Breast epithelium (tissue), 4 donors: ENCODE results near the gene CAPN9. TPM values are rescaled to one million over a fixed set of nuclear protein-coding genes. Genes with fewer than 3 reads are reported as not detected.

ENCODE experiments used
- DNase-seq, 2 donors: peaks; one replicate each; pipeline ENCODE4 v3.0.0-alpha.2; 2019; ENCODE audit warnings: low spot score in 2 of 2
- H3K27ac ChIP-seq, 2 donors: fragments of 200-600 bp; sonication (generic) in 1 of 2; one replicate each; pipeline ENCODE4 v1.5.1; 2016 to 2019; ENCODE audit warnings: mild to moderate bottlenecking in 1 of 2
- H3K27me3 ChIP-seq, 2 donors: fragments of 200-600 bp; sonication (generic) in 1 of 2; one replicate each; pipeline versions ENCODE4 v1.5.1 to v1.6.0; 2017 to 2019; ENCODE audit warnings: control low read depth in 1 of 2, mild to moderate bottlenecking in 1 of 2
- H3K36me3 ChIP-seq: fragments of 200-600 bp; one replicate; pipeline ENCODE4 v1.5.1; 2019
- H3K4me1 ChIP-seq, 2 donors: fragments of 200-600 bp; sonication (generic); one replicate each; pipeline ENCODE4 v1.5.1; 2016 to 2019; ENCODE audit warnings: control low read depth in 1 of 2
- H3K4me3 ChIP-seq, 3 donors: fragments of 200-600 bp; sonication (generic); 1 replicate in 2 of 3; 2 replicates in 1 of 3; pipeline ENCODE4 v1.5.1; 2016 to 2019; ENCODE audit warnings: mild to moderate bottlenecking in 3 of 3, moderate library complexity in 2 of 3
- H3K9me3 ChIP-seq, 2 donors: fragments of 200-600 bp; sonication (generic) in 1 of 2; one replicate each; pipeline ENCODE4 v1.5.1; 2016 to 2019; ENCODE audit warnings: control low read depth in 1 of 2
- POLR2A ChIP-seq: fragments of 450-650 bp; IDR thresholded peaks from one replicate; pipeline ENCODE4 v1.6.1; 2016; ENCODE audit warnings: antibody characterized with exemption, mild to moderate bottlenecking, moderate library complexity
- POLR2AphosphoS5 ChIP-seq, 3 donors: sonication (generic); formaldehyde crosslinking; IDR thresholded peaks; one replicate each; pipeline ENCODE4 v1.6.1; 2017; ENCODE audit warnings: antibody characterized with exemption in 3 of 3
- intact Hi-C: fragments of 100-400 bp; cut with DNase I; formaldehyde crosslinking; loops from one replicate; pipeline ENCODE4 v1.15.1; 2023; ENCODE audit warnings: low total_unique reads
- total RNA-seq, 3 donors: library from RNA; depleted of rRNA; stranded (reverse); fragments of >200 nt; gene quantifications; one replicate each; pipeline ENCODE4 v1.1.0, GENCODE V29; 2016
- TF ChIP-seq, protein P1 (sequence below), 3 donors: fragments of 450-650 bp; IDR thresholded peaks; one replicate each; pipeline ENCODE4 v1.5.1; 2016 to 2017; ENCODE audit warnings: antibody characterized with exemption in 3 of 3, mild to moderate bottlenecking in 3 of 3, moderate library complexity in 3 of 3

Gene CAPN9
- total RNA-seq, 3 donors from 2014 or later, result 2.3 TPM; not detected in 2

DNA sequence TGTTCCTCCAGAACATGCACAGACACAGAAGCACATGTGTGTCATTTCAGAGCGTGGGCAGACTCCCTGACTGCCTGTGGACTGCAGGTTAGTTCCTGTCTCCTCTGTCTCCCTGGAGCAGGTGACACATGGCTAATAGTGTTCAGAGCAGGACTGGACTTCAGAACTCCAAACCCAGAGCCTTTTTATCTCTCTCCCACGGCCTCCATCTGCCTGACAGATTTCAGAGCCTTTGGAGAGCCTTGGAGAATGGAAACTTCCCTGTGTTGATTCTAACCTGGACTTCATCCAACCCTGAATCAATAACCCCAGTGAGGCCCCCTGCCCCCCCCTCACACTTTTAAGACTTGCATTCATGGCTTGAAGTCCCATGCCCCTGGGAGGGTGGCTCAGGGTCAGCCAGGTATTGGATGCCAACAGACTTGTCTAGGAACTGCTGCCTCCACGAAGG lies 76.8 kb downstream of the CAPN9 start:
- H3K27me3 ChIP-seq, result no peaks in the 10 kb centered on the region
- TF ChIP-seq, protein P1, sequence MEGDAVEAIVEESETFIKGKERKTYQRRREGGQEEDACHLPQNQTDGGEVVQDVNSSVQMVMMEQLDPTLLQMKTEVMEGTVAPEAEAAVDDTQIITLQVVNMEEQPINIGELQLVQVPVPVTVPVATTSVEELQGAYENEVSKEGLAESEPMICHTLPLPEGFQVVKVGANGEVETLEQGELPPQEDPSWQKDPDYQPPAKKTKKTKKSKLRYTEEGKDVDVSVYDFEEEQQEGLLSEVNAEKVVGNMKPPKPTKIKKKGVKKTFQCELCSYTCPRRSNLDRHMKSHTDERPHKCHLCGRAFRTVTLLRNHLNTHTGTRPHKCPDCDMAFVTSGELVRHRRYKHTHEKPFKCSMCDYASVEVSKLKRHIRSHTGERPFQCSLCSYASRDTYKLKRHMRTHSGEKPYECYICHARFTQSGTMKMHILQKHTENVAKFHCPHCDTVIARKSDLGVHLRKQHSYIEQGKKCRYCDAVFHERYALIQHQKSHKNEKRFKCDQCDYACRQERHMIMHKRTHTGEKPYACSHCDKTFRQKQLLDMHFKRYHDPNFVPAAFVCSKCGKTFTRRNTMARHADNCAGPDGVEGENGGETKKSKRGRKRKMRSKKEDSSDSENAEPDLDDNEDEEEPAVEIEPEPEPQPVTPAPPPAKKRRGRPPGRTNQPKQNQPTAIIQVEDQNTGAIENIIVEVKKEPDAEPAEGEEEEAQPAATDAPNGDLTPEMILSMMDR (IDR thresholded peaks at IDR 0.05), result no peak
- TF ChIP-seq POLR2A (no peak), POLR2AphosphoS5 (IDR thresholded peaks at IDR 0.05) (no peak)
- H3K36me3 ChIP-seq, result no peaks in the 10 kb centered on the region
- peaks cover 8 to 12% of the 10 kb centered on the region in 2 donors for H3K4me1 ChIP-seq
- intact Hi-C loops, result no loop called here
- DNase-seq, result no peak
- no peaks in the 10 kb centered on the region for H3K9me3 ChIP-seq
- H3K4me3 ChIP-seq, result no peak overlapping the region
- peak overlapping the region; percentile 90 to 91 for H3K27ac ChIP-seq

DNA sequence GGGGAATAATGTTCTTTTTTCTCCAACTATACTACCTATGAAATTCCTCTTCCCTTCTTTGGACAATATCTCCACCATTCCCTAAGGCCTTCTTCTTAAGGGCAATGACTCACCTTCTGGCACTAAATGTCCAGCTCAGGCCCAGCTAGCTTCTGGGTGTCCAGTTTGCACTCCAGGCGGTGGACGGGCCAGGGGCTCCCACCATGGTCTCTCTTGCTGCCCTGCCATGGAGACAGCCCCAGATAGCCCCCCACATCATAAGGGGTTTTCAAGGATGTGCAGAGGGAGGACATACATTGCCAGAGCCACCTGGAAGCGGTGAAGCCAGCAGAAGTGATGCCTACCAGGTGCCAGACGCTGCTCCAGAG lies 77.3 kb downstream of the CAPN9 start:
- Histone ChIP-seq H3K27ac (peak overlapping the region; percentile 90 to 91), H3K4me1 (peaks cover 8 to 12% of the 10 kb centered on the region in 2 donors), H3K36me3 (no peaks in the 10 kb centered on the region), H3K27me3 (no peaks in the 10 kb centered on the region), H3K4me3 (no peak overlapping the region), H3K9me3 (no peaks in the 10 kb centered on the region)
- no peak for TF ChIP-seq POLR2A
- TF ChIP-seq, protein P1 (IDR thresholded peaks at IDR 0.05), result no peak
- no peak for TF ChIP-seq POLR2AphosphoS5 (IDR thresholded peaks at IDR 0.05)
- intact Hi-C loops, result no loop called here
- no peak for DNase-seq

DNA sequence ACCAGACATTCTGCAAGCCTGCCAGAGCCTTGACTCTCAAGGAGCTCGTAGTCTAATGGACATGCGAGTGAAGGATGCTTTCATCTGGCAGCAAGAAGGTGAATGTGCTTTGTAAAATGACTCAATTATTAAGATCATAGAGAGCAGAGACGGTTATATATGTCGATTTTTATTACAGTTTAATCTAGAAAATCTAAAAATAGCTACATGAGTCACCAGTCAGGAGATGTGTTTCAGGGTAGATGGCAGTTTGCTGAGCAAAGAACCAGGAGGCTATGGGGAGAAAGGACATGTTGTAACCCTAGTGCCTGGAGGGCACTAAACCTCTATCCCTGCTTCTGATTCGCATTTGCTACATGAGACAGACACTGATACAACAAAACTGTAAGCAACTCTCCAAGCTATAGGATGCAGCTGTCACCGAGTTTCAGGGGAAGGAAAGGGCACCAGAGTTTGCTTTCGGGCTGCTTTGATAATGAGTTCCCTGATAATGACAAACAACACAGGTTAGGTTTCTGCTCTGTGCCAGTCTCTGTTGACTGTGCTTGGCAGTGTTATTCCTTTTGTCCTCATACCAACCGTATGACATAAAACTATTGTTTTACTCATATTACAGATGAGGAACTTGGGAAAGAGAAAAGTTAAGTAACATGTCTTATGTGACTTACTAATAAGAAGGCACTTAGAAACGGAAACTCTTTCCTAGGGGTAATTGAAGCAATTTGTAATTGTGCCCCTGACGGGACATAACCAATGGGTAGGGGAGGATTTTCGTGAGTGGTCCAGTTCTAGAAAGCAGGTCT lies 77.9 kb downstream of the CAPN9 start:
- H3K4me3 ChIP-seq, result no peak overlapping the region
- H3K9me3 ChIP-seq, result no peaks in the 10 kb centered on the region
- no peaks in the 10 kb centered on the region for H3K36me3 ChIP-seq
- DNase-seq, result peak in 1 of 2 donors; percentile 58
- H3K27me3 ChIP-seq, result no peaks in the 10 kb centered on the region
- peak overlapping the region; percentile 90 to 91 for H3K27ac ChIP-seq
- intact Hi-C loops, result no loop called here
- H3K4me1 ChIP-seq, result peaks cover 8 to 12% of the 10 kb centered on the region in 2 donors
- TF ChIP-seq POLR2A (no peak), POLR2AphosphoS5 (IDR thresholded peaks at IDR 0.05) (peak in 1 of 3 donors; percentile 62)
- TF ChIP-seq, protein P1 (IDR thresholded peaks at IDR 0.05), result no peak

DNA sequence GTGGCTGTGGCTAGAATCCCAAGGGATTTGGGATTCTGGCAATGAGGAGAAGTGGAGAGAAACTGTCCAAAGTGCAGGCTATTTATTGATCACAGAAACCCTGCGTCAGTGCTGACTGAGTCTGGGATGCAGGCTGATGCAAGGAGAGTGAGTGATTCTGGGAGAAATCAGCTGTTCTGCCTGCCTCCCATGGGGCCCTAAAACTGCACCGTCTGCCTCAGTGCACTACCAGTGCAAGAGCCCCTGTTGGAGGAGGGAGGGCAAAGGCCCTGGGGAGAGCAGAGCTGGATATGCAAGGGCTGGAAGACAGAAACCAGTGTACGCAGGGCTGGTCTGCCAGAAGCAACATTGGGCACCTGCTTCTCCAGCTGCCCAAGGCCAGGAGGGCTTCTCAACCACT lies 78.6 kb downstream of the CAPN9 start:
- Histone ChIP-seq H3K27ac (peak overlapping the region; percentile 90 to 91), H3K4me1 (peaks cover 8 to 12% of the 10 kb centered on the region in 2 donors), H3K36me3 (no peaks in the 10 kb centered on the region), H3K27me3 (no peaks in the 10 kb centered on the region), H3K4me3 (no peak overlapping the region), H3K9me3 (no peaks in the 10 kb centered on the region)
- DNase-seq, result no peak
- TF ChIP-seq POLR2A (no peak), POLR2AphosphoS5 (IDR thresholded peaks at IDR 0.05) (no peak)
- TF ChIP-seq, protein P1 (IDR thresholded peaks at IDR 0.05), result no peak
- intact Hi-C loops, result no loop called here

DNA sequence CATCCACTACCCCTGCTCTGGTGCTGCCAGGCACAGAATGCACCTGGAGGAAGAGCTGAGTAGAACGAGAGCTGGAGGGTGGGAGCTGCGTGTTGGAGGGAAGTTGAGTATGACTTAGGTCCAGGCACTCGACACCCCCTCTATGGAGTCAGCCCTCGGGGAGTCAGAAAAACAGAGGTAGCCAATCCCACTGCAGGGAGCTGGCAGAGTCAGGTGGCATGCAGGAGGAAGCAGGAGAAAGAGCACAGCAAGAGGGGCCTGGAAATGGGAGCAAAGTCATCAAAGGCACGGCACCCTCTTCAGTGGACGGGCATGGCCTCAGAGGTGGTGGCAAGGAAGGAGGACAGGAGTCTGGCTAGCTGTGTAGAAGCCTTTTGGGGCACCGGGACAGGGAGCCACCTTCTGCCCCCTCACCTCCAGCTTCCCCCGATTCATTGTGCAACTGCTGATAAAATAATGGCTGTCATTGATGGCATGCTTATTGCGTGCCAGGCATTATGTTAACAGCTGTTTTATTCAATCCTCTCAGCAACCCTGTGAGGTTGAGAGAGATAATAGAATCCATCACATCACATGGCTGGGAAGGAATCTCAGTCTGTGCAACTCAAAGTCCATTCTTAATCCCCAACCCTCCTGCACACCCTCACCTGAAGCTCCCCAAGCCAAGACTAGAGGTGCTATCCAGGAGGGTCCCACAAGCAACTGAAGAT lies 79.1 kb downstream of the CAPN9 start:
- TF ChIP-seq, protein P1 (IDR thresholded peaks at IDR 0.05), result no peak
- TF ChIP-seq POLR2AphosphoS5 (IDR thresholded peaks at IDR 0.05), result no peak
- TF ChIP-seq POLR2A, result no peak
- Histone ChIP-seq H3K4me1 (peaks cover 8 to 12% of the 10 kb centered on the region in 2 donors), H3K9me3 (no peaks in the 10 kb centered on the region), H3K4me3 (no peak overlapping the region), H3K36me3 (no peaks in the 10 kb centered on the region), H3K27me3 (no peaks in the 10 kb centered on the region), H3K27ac (peak overlapping the region; percentile 90 to 91)
- intact Hi-C loops, result no loop called here
- DNase-seq, result no peak
